ENCODE measurements around the gene PRLR.

GRCh38 chr5:35212122-35212982 is 17.9 kb downstream of the PRLR start:
- no peak for TF ChIP-seq YY1 (IDR thresholded peaks at IDR 0.05; ENCODE audit: low read depth, low read length)
- no peak for TF ChIP-seq RBBP5 (IDR thresholded peaks at IDR 0.05; ENCODE audit: borderline replicate concordance, low read depth, low read length)
- no peak for TF ChIP-seq RAD21 (IDR thresholded peaks at IDR 0.05 in 1 of 2, conservative IDR thresholded peaks at IDR 0.05 in 1 of 2; ENCODE audit: low read depth in 2 of 2, low read length in 2 of 2)
- TF ChIP-seq CTCF (IDR thresholded peaks at IDR 0.05; ENCODE audit: control extremely low read depth in 1 of 3, insufficient read depth in 1 of 3, low read depth in 1 of 3, low read length in 3 of 3) = no peak
- TF ChIP-seq MAFK (IDR thresholded peaks at IDR 0.05; ENCODE audit: low read depth, low read length) = no peak
- TF ChIP-seq TAF1 (IDR thresholded peaks at IDR 0.05; ENCODE audit: low read depth, low read length) = no peak
- TF ChIP-seq SIX5 (IDR thresholded peaks at IDR 0.05; ENCODE audit: low read depth, low read length) = no peak
- no peak for TF ChIP-seq EGR1 (IDR thresholded peaks at IDR 0.05; ENCODE audit: borderline replicate concordance, low read depth, low read length)
- no peak for TF ChIP-seq CREB1 (IDR thresholded peaks at IDR 0.05)
